IMR-90 (cell line): ENCODE measurements around the gene TEPSIN. TPM values are rescaled to one million over a fixed set of nuclear protein-coding genes. Genes with fewer than 3 reads are reported as not detected.

ENCODE experiments used
- ATAC-seq: fragments of 200-7000 bp; cut with Tn5 transposase; 2 replicates; pipeline ENCODE4 v1.9.1; 2020; ENCODE audit warnings: low read depth, mild to moderate bottlenecking, moderate library complexity
- BruUV-seq: library from RNA; stranded (reverse); fragments of 400-500 nt; replicated peaks from 2 replicates; lab custom pipeline; 2021; lab: Mats Ljungman, UMichigan
- CTCF ChIA-PET: fragments of 300-600 bp; formaldehyde crosslinking; extraction: SDS; loops from one replicate; lab custom pipeline; 2021; ENCODE audit warnings: antibody characterized with exemption; lab: Yijun Ruan, JAX
- POLR2A ChIA-PET: fragments of 300-600 bp; sonication (Branson Sonifier 250); formaldehyde crosslinking; loops from one replicate; lab custom pipeline; 2022; ENCODE audit warnings: antibody characterized with exemption; ENCODE audit not compliant: unreplicated experiment; lab: Charles Lee
- DNase-seq: peaks from one replicate; pipeline ENCODE4 v3.0.0; 2013
- H2AFZ ChIP-seq: replicated peaks from 2 replicates; pipeline ENCODE3; 2013; ENCODE audit warnings: low read length, mild to moderate bottlenecking; ENCODE audit not compliant: poor library complexity
- H2AK5ac ChIP-seq: 2 replicates; pipeline ENCODE4 v1.6.1; 2013; ENCODE audit warnings: low read depth, low read length, inconsistent platforms
- H2AK9ac ChIP-seq: replicated peaks from 2 replicates; pipeline ENCODE3; 2013; ENCODE audit warnings: mild to moderate bottlenecking, low read depth, low read length, moderate library complexity; ENCODE audit not compliant: poor library complexity
- H2BK120ac ChIP-seq: 2 replicates; pipeline ENCODE4 v1.6.1; 2013; ENCODE audit warnings: low read depth, low read length, inconsistent platforms
- H2BK15ac ChIP-seq: 3 replicates; pipeline ENCODE4 v1.6.1; 2013; ENCODE audit warnings: low read depth, low read length, inconsistent platforms
- H2BK20ac ChIP-seq: 2 replicates; pipeline ENCODE4 v1.6.1; 2013; ENCODE audit warnings: low read depth, mild to moderate bottlenecking, inconsistent platforms, low read length, moderate library complexity
- H2BK5ac ChIP-seq: 2 replicates; pipeline ENCODE4 v1.6.1; 2013; ENCODE audit warnings: mild to moderate bottlenecking, low read depth, low read length, inconsistent platforms; ENCODE audit not compliant: poor library complexity, severe bottlenecking
- H3K14ac ChIP-seq: replicated peaks from 2 replicates; pipeline ENCODE4 v1.6.1; 2013; ENCODE audit warnings: low read depth, low read length, inconsistent platforms
- H3K18ac ChIP-seq: 2 replicates; pipeline ENCODE4 v1.6.1; 2013; ENCODE audit warnings: low read depth, low read length, control low read depth
- H3K23ac ChIP-seq: 2 replicates; pipeline ENCODE4 v1.6.1; 2013; ENCODE audit warnings: low read depth, low read length, inconsistent platforms
- H3K27ac ChIP-seq: 2 replicates; pipeline ENCODE4 v1.5.1; 2013; ENCODE audit warnings: mild to moderate bottlenecking, control low read depth, low read length; ENCODE audit not compliant: insufficient read depth
- H3K27me3 ChIP-seq: 2 replicates; pipeline ENCODE4 v1.6.1; 2013; ENCODE audit warnings: low read length; ENCODE audit not compliant: control insufficient read depth, insufficient read depth
- H3K36me3 ChIP-seq: 2 replicates; pipeline ENCODE4 v1.6.1; 2013; ENCODE audit warnings: low read length, mixed read lengths; ENCODE audit not compliant: control insufficient read depth, insufficient read depth
- H3K4ac ChIP-seq: 2 replicates; pipeline ENCODE4 v1.6.1; 2013; ENCODE audit warnings: low read depth, low read length, inconsistent platforms
- H3K4me1 ChIP-seq: 2 replicates; pipeline ENCODE4 v1.6.1; 2013; ENCODE audit warnings: low read length, mixed read lengths; ENCODE audit not compliant: control insufficient read depth, insufficient read depth
- H3K4me2 ChIP-seq: 2 replicates; pipeline ENCODE4 v1.6.1; 2013; ENCODE audit warnings: low read depth, mild to moderate bottlenecking, control low read depth, low read length, moderate library complexity
- H3K4me3 ChIP-seq: 2 replicates; pipeline ENCODE4 v1.5.1; 2013; ENCODE audit warnings: low read depth, mild to moderate bottlenecking, control low read depth, low read length, moderate library complexity; ENCODE audit not compliant: insufficient read depth
- H3K56ac ChIP-seq: 2 replicates; pipeline ENCODE4 v1.6.1; 2013; ENCODE audit warnings: low read length, inconsistent platforms; ENCODE audit not compliant: insufficient read depth; ENCODE audit errors: extremely low read depth
- H3K79me1 ChIP-seq, 2 experiments: 2 replicates each; pipeline ENCODE4 v1.6.1; 2013; ENCODE audit warnings: low read length in 2 of 2, inconsistent platforms in 1 of 2, low read depth in 1 of 2
- H3K9ac ChIP-seq: 2 replicates; pipeline ENCODE4 v1.6.1; 2013; ENCODE audit warnings: low read depth, low read length, control low read depth
- H3K9me1 ChIP-seq: 2 replicates; pipeline ENCODE4 v1.6.1; 2013; ENCODE audit warnings: low read length, inconsistent platforms; ENCODE audit not compliant: insufficient read depth
- H3K9me3 ChIP-seq: 2 replicates; pipeline ENCODE4 v1.6.1; 2013; ENCODE audit warnings: low read length; ENCODE audit not compliant: control insufficient read depth, insufficient read depth
- H4K20me1 ChIP-seq: 2 replicates; pipeline ENCODE4 v1.6.1; 2013; ENCODE audit warnings: low read length, inconsistent platforms; ENCODE audit not compliant: insufficient read depth
- H4K5ac ChIP-seq: 2 replicates; pipeline ENCODE4 v1.6.1; 2013; ENCODE audit warnings: mild to moderate bottlenecking, low read depth, low read length, control low read depth
- H4K8ac ChIP-seq, 2 experiments: 2 replicates each; pipeline ENCODE4 v1.6.1; 2013; ENCODE audit warnings: low read depth in 2 of 2, low read length in 2 of 2, control low read depth in 1 of 2, inconsistent platforms in 1 of 2
- H4K91ac ChIP-seq: 2 replicates; pipeline ENCODE4 v1.6.1; 2013; ENCODE audit warnings: low read depth, low read length, inconsistent platforms; ENCODE audit not compliant: insufficient read depth
- CEBPB ChIP-seq: IDR thresholded peaks from 2 replicates; pipeline ENCODE4 v1.6.1; 2012; ENCODE audit warnings: low read depth, low read length, improper control_type of control experiment
- CHD1 ChIP-seq: IDR thresholded peaks from 2 replicates; pipeline ENCODE4 v1.6.1; 2012; ENCODE audit warnings: low read depth, low read length, improper control_type of control experiment
- FOS ChIP-seq: fragments of 150-350 bp; IDR thresholded peaks from 2 replicates; pipeline ENCODE4 v1.6.1; 2016; ENCODE audit warnings: low read depth, low read length
- MAFK ChIP-seq: IDR thresholded peaks from 2 replicates; pipeline ENCODE4 v1.6.1; 2012; ENCODE audit warnings: low read depth, low read length, improper control_type of control experiment
- MAZ ChIP-seq: IDR thresholded peaks from 2 replicates; pipeline ENCODE4 v1.6.1; 2012; ENCODE audit warnings: low read depth, mild to moderate bottlenecking, low read length, improper control_type of control experiment, moderate library complexity, borderline replicate concordance
- NFE2L2 ChIP-seq: fragments of 150-350 bp; IDR thresholded peaks from 2 replicates; pipeline ENCODE4 v1.6.1; 2016; ENCODE audit warnings: low read depth, mild to moderate bottlenecking, low read length
- RAD21 ChIP-seq: IDR thresholded peaks from 2 replicates; pipeline ENCODE4 v1.6.1; 2012; ENCODE audit warnings: low read length, improper control_type of control experiment
- RCOR1 ChIP-seq: IDR thresholded peaks from 2 replicates; pipeline ENCODE4 v1.6.1; 2012; ENCODE audit warnings: mild to moderate bottlenecking, low read length, improper control_type of control experiment; ENCODE audit not compliant: insufficient replicate concordance
- RFX5 ChIP-seq: IDR thresholded peaks from 2 replicates; pipeline ENCODE4 v1.8.0; 2012; ENCODE audit warnings: low read depth, mild to moderate bottlenecking, low read length, moderate library complexity
- SMC3 ChIP-seq: fragments of 150-350 bp; IDR thresholded peaks from 2 replicates; pipeline ENCODE4 v1.6.1; 2016; ENCODE audit warnings: low read depth, mild to moderate bottlenecking, antibody characterized with exemption, low read length, moderate library complexity
- WGBS, 2 experiments: methylation state at CpG; one replicate each; pipeline versions ENCODE4 v1.1.5 to v1.1.7; 2013; ENCODE audit warnings: missing lambda C conversion rate in 2 of 2; ENCODE audit not compliant: insufficient read length in 1 of 2; ENCODE audit errors: extremely low coverage in 2 of 2; 5-methylcytosine and 5-hydroxymethylcytosine counted together
- dilution Hi-C: fragments of 300-500 bp; cut with HindIII; formaldehyde crosslinking; loops from one replicate; pipeline ENCODE4 v1.14.3; 2018; ENCODE audit warnings: low sequenced_read_pairs; ENCODE audit not compliant: unreplicated experiment
- in situ Hi-C: fragments of 300-500 bp; cut with MboI; formaldehyde crosslinking; loops from 3 replicates; pipeline ENCODE4 v1.14.3; 2019; ENCODE audit warnings: low sequenced_read_pairs, inconsistent platforms, mixed read lengths
- intact Hi-C: fragments of 100-400 bp; cut with micrococcal nuclease; formaldehyde crosslinking; loops from 2 replicates; pipeline ENCODE4 v1.10.0; 2022
- polyA plus RNA-seq, 3 experiments: library from polyadenylated mRNA; depleted of rRNA; stranded (reverse); fragments of >200 nt; gene quantifications; 2 replicates each; pipeline ENCODE4 v1.2.3, GENCODE V29; 2012; ENCODE audit warnings: low replicate concordance in 1 of 3
- total RNA-seq: library from RNA; depleted of rRNA; stranded (reverse); fragments of >200 nt; gene quantifications from 2 replicates; pipeline ENCODE4 v1.2.3, GENCODE V29; 2012
- TF ChIP-seq, protein P1 (sequence below): fragments of 150-350 bp; IDR thresholded peaks from 2 replicates; pipeline ENCODE4 v1.6.1; 2017; ENCODE audit warnings: mild to moderate bottlenecking, antibody characterized with exemption, low read length, low read depth
- TF ChIP-seq, protein P2 (sequence below): fragments of 150-350 bp; IDR thresholded peaks from 2 replicates; pipeline ENCODE4 v1.6.1; 2016; ENCODE audit warnings: low read depth, mild to moderate bottlenecking, low read length, moderate library complexity, borderline replicate concordance
- TF ChIP-seq, protein P3 (sequence below): conservative IDR thresholded peaks from 2 replicates; pipeline ENCODE4 v1.5.1; 2012; ENCODE audit warnings: mild to moderate bottlenecking, low read depth, low read length, improper control_type of control experiment

Gene TEPSIN
- total and polyA plus RNA-seq, 2 of the 4 experiments (the other 2 are of a cell fraction): 3.2 to 28.1 TPM

DNA sequence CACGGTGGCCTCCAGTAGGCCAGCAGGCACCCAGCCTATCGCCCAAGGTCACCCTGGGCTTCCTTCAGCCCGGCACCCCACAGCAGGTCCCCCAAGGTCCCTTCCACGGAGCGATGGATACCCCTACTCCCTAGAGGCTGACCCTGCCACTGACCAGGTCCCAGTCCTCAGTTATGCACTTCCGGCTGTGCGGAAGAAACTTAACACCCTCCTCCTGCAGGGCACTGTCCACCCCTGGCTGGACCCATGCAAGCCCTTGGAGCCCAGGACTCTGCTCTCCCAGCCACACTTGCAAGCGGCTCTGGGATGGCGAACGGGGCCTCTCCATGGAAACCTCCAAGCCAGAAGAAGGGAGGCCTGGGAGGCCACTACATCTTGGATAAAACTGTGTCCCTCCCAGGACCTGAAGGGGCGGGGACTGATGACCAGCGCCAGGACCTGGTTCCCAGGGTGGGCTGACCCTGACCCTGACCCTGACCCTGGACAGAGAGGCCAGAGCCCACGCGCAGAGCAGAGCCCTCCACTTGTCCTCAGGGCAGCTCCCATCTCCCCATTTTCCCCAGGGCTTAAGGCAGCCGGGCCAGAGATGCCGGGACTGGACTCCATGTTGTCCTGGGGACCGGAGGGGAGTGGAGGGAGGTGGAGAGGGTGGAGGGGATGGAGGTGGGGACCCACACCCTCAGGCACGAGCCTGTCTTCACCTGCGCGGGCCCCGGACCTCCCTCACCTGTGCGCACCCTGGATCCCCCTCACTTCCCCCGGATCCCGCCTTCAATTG lies 16.8 kb downstream of the TEPSIN start:
- peak overlapping the region; percentile 97 for H2AFZ ChIP-seq
- 0 out of 2 replicates have a peak overlapping the region, but pooled peaks have one; percentile 9 for H2AK5ac ChIP-seq
- H3K56ac ChIP-seq: peak overlapping the region; percentile 10; the same call in 1 of the 2 replicates

More for the DNA sequence above, 16.8 kb downstream of the TEPSIN start:
- Histone ChIP-seq H4K8ac (no peak overlapping the region), H3K4me1 (peaks cover 8% of the 10 kb centered on the region; the same call in 1 of the 2 replicates), H3K27ac (no peak overlapping the region; the same call in 1 of the 2 replicates), H3K27me3 (no peaks in the 10 kb centered on the region), H3K36me3 (peaks cover 5% of the 10 kb centered on the region; the same call in 1 of the 2 replicates), H3K4me2 (peak overlapping the region; percentile 92), H4K20me1 (no peaks in the 10 kb centered on the region), H3K14ac (no peak overlapping the region), H3K4ac (no peak overlapping the region), H3K9me1 (no peaks in the 10 kb centered on the region; the same call in none of the 2 replicates), H2BK15ac (no peak overlapping the region), H3K23ac (no peak overlapping the region), H3K18ac (no peak overlapping the region), H2AK9ac (peak overlapping the region; percentile 89), H3K4me3 (peak overlapping the region; percentile 62), H2BK120ac (no peak overlapping the region), H2BK5ac (no peak overlapping the region), H3K79me1 (peaks cover 11 to 17% of the 10 kb centered on the region in 2 experiments; a peak in 3 of 4 replicates), H4K91ac (no peak overlapping the region), H3K9ac (peak overlapping the region; percentile 24), H3K9me3 (peaks cover under 1% of the 10 kb centered on the region; the same call in 1 of the 2 replicates), H2BK20ac (no peak overlapping the region), H4K5ac (no peak overlapping the region)
- in situ Hi-C loops (no loop called here), dilution Hi-C loops (no loop called here), intact Hi-C loops (loop anchor here (5.0 kb wide), 1 partner anchor 80 kb away; no protein-coding TSS in a partner anchor)
- ChIA-PET POLR2A (interaction anchor here (0.6 kb wide), 1 partner anchor 98 kb away, joined by 3 read pairs; no protein-coding TSS in a partner anchor), CTCF (no interaction called here)
- TF ChIP-seq RFX5 (no peak), CHD1 (no peak), MAZ (no peak), RCOR1 (no peak), CEBPB (no peak), SMC3 (no peak), MAFK (no peak), NFE2L2 (no peak), FOS (no peak), RAD21 (no peak)
- TF ChIP-seq, protein P1, sequence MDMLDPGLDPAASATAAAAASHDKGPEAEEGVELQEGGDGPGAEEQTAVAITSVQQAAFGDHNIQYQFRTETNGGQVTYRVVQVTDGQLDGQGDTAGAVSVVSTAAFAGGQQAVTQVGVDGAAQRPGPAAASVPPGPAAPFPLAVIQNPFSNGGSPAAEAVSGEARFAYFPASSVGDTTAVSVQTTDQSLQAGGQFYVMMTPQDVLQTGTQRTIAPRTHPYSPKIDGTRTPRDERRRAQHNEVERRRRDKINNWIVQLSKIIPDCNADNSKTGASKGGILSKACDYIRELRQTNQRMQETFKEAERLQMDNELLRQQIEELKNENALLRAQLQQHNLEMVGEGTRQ: no peak
- TF ChIP-seq, protein P2, sequence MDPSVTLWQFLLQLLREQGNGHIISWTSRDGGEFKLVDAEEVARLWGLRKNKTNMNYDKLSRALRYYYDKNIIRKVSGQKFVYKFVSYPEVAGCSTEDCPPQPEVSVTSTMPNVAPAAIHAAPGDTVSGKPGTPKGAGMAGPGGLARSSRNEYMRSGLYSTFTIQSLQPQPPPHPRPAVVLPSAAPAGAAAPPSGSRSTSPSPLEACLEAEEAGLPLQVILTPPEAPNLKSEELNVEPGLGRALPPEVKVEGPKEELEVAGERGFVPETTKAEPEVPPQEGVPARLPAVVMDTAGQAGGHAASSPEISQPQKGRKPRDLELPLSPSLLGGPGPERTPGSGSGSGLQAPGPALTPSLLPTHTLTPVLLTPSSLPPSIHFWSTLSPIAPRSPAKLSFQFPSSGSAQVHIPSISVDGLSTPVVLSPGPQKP: no peak
- TF ChIP-seq, protein P3, sequence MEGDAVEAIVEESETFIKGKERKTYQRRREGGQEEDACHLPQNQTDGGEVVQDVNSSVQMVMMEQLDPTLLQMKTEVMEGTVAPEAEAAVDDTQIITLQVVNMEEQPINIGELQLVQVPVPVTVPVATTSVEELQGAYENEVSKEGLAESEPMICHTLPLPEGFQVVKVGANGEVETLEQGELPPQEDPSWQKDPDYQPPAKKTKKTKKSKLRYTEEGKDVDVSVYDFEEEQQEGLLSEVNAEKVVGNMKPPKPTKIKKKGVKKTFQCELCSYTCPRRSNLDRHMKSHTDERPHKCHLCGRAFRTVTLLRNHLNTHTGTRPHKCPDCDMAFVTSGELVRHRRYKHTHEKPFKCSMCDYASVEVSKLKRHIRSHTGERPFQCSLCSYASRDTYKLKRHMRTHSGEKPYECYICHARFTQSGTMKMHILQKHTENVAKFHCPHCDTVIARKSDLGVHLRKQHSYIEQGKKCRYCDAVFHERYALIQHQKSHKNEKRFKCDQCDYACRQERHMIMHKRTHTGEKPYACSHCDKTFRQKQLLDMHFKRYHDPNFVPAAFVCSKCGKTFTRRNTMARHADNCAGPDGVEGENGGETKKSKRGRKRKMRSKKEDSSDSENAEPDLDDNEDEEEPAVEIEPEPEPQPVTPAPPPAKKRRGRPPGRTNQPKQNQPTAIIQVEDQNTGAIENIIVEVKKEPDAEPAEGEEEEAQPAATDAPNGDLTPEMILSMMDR: no peak
- ATAC-seq (no peak), DNase-seq (no peak)
- BruUV-seq: no TSS peak
- WGBS, 2 experiments: 45% methylated on average over 2 of the region's 24 CpGs; no CpG with 5 or more reads in 1 of the 2 experiments
